ENCODE results near the gene PHLPP1. TPM values are rescaled to one million over a fixed set of nuclear protein-coding genes. Genes with fewer than 3 reads are reported as not detected.

PHLPP1 gene
- total RNA-seq, 2 donors from 2014 or later: 8.1 to 11.6 TPM

GRCh38 chr18:62741118-62741566 lies 25.8 kb downstream of the PHLPP1 start:
- H3K9me3 ChIP-seq: no peaks in the 10 kb centered on the region
- no peak overlapping the region for H3K4me3 ChIP-seq
- TF ChIP-seq CTCF (IDR thresholded peaks at IDR 0.05): no peak
- no peaks in the 10 kb centered on the region for H3K36me3 ChIP-seq
- no peaks in the 10 kb centered on the region for H3K27me3 ChIP-seq (replicated peaks; ENCODE audit: insufficient read depth)
- no peak for DNase-seq (ENCODE audit: low spot score)
- no peak overlapping the region for H3K27ac ChIP-seq
- peaks cover 9 to 18% of the 10 kb centered on the region in 2 donors for H3K4me1 ChIP-seq (ENCODE audit: control insufficient read depth in 1 of 2, low read depth in 2 of 2)
- ATAC-seq (ENCODE audit: insufficient number of reproducible peaks, low FRiP score, low read depth): no peak

- H3K4me1 ChIP-seq (ENCODE audit: control insufficient read depth in 1 of 2, low read depth in 2 of 2): peaks cover 9 to 18% of the 10 kb centered on the region in 2 donors
- no peak overlapping the region for H3K27ac ChIP-seq
- ATAC-seq (ENCODE audit: insufficient number of reproducible peaks, low FRiP score, low read depth): no peak
- no peaks in the 10 kb centered on the region for H3K36me3 ChIP-seq
- no peak overlapping the region for H3K4me3 ChIP-seq
- no peaks in the 10 kb centered on the region for H3K9me3 ChIP-seq
- no peak for DNase-seq (ENCODE audit: low spot score)
- H3K27me3 ChIP-seq (replicated peaks; ENCODE audit: insufficient read depth): no peaks in the 10 kb centered on the region
- no peak for TF ChIP-seq CTCF (IDR thresholded peaks at IDR 0.05)
These were observed 26.2 kb downstream of the PHLPP1 start for GRCh38 chr18:62741584-62741983.

DNA sequence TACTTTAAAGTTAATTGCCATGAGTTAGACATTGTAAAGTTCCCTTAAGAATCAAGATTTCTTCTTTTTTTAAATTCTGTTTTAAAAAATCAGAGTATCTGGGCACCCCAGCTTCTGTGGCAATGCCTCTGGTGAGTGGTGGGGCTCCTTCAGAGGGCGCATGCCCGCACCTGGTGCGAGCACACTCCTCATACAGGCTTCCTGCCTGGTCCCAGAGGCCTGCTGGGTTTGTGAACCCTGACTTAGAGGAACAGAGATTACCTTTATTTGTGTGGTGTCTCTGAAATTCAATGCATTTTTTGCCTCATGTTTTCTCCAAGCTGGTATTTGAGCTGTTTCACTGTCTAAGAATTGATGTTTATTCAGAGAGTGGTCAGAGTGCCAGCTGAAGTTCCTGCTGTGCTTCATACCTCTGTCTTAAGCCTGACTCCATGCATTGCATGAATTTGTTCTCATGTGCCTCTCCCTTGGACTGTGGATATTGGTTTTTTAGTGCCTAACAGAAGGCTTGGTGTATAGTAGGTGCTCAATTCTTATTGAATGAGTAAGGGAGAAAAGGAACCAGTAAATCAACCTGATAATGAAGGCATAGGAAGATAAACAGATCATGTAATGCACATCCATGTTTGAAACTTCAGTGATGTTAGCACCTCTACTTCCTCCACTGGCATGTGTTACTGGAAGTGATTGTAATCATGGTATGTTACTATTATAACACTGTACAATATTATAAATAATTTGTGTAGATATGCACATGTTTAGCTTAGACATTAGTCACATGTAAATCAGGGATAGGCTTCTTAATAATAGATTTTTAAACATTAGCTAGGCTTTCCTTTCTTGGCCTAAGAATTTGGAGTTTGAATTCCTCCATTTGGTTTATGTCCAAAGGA lies 29.0 kb downstream of the PHLPP1 start:
- Histone ChIP-seq H3K27ac (no peak overlapping the region), H3K9me3 (no peaks in the 10 kb centered on the region), H3K4me3 (no peak overlapping the region), H3K4me1 (ENCODE audit: control insufficient read depth in 1 of 2, low read depth in 2 of 2) (peaks cover 9 to 18% of the 10 kb centered on the region in 2 donors), H3K36me3 (no peaks in the 10 kb centered on the region), H3K27me3 (replicated peaks; ENCODE audit: insufficient read depth) (no peaks in the 10 kb centered on the region)
- DNase-seq (ENCODE audit: low spot score) (no peak), ATAC-seq (ENCODE audit: insufficient number of reproducible peaks, low FRiP score, low read depth) (no peak)
- TF ChIP-seq CTCF (IDR thresholded peaks at IDR 0.05): no peak

GRCh38 chr18:62745089-62745751 lies 29.9 kb downstream of the PHLPP1 start:
- Histone ChIP-seq H3K27me3 (replicated peaks; ENCODE audit: insufficient read depth) (no peaks in the 10 kb centered on the region), H3K4me3 (no peak overlapping the region), H3K9me3 (no peaks in the 10 kb centered on the region), H3K4me1 (ENCODE audit: control insufficient read depth in 1 of 2, low read depth in 2 of 2) (peaks cover 9 to 18% of the 10 kb centered on the region in 2 donors), H3K27ac (no peak overlapping the region), H3K36me3 (no peaks in the 10 kb centered on the region)
- no peak for DNase-seq (ENCODE audit: low spot score)
- no peak for ATAC-seq (ENCODE audit: insufficient number of reproducible peaks, low FRiP score, low read depth)
- no peak for TF ChIP-seq CTCF (IDR thresholded peaks at IDR 0.05)

DNA sequence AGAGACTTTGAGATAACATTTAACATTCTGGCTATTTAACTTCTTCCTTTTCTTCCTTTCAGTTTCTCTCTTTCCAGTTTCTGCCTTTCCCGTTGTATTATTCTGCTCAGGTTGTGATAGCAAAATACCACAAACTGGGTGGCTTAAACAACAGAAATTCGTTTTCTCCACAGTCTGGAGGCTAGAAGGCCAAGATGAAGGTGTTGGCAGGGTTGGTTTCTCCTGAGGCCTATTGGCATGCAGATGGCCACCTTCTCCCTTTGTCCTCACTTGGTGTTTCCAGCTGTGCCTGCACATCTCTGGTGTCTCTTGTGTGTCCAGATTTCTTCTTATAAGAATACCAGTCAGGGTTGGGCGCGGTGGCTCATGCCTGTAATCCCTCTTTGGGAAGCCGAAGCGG lies 34.0 kb downstream of the PHLPP1 start:
- no peak for DNase-seq (ENCODE audit: low spot score)
- Histone ChIP-seq H3K4me1 (ENCODE audit: control insufficient read depth in 1 of 2, low read depth in 2 of 2) (peaks cover 8 to 13% of the 10 kb centered on the region in 2 donors), H3K4me3 (no peak overlapping the region), H3K27ac (no peak overlapping the region), H3K9me3 (no peaks in the 10 kb centered on the region), H3K27me3 (replicated peaks; ENCODE audit: insufficient read depth) (no peaks in the 10 kb centered on the region), H3K36me3 (no peaks in the 10 kb centered on the region)
- no peak for ATAC-seq (ENCODE audit: insufficient number of reproducible peaks, low FRiP score, low read depth)
- TF ChIP-seq CTCF (IDR thresholded peaks at IDR 0.05): no peak

Measured in thoracic aorta (tissue), 2 donors.